ENCODE results near the gene MBD3L2.
"Not testable (repeated sequence)": the region's sequence is repeated elsewhere in the genome, so short reads cannot be mapped to it uniquely, and the experiment has no call there.

Gene MBD3L2

DNA sequence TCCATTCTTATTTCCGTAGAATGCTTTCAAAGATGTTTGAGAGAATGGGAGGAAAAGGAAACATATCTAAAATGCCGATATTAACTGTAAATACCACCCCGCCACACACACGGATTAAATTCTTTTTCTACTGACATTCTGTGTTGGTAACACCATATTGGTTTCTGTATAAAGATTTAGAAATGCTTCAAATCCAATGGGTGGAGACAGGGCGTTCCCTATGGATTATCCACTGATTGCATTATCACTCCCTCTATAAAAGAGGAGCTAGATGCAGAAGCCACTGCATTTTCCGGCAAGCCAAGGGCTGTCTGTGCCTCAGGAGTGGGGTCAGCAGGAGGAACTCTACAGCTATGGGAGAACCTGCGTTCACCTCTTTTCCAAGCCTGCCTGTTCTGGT, at the start of gene MBD3L2:
Gene MBD3L2, plus strand, starts transcription at position 301 of the 400 bp plus-strand sequence. Its CDS starts 53 bp downstream, at position 354.
- not testable (repeated sequence) for DNase-seq (ENCODE audit: low read depth)

DNA sequence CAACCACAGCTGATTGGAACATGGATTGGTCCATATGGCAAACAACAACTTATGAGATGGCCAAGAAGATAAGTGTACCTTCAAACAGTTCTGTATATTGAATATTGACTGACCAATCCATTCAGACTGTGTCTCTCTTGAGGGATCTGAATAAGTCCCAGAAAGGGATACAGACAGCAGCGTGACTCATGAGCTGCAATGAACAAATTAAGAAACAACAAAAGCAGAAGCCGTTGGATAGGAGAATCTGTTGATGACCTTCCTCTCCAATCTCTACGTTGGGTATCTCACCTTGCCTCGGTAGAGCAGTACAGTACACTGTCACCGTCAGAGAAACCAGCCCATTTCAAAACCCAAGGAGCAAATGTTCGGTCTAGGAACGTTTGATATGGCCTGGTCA, 49.2 kb upstream of the MBD3L2 start:
- no peak for DNase-seq (ENCODE audit: low read depth)

DNA sequence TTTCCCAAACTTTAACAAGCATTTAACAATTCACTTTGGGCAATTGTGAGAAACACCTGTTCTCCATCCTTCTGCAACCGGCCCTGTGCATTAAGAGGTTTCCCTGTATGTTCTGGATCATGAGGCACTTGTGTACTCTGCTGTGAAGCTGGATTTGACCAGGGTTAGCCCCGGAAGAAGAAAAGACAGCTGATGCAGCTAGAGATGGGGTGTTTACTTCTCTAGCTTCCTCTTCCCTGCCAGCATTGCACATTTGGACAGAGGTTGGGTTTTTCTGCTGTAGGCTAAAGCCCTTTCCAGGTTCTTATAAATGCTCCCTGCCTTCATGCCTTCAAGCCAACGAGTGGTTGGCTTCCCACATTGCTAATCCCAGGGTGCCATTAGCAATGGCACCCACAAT, 48.8 kb upstream of the MBD3L2 start:
- no peak for DNase-seq (ENCODE audit: low read depth)

DNA sequence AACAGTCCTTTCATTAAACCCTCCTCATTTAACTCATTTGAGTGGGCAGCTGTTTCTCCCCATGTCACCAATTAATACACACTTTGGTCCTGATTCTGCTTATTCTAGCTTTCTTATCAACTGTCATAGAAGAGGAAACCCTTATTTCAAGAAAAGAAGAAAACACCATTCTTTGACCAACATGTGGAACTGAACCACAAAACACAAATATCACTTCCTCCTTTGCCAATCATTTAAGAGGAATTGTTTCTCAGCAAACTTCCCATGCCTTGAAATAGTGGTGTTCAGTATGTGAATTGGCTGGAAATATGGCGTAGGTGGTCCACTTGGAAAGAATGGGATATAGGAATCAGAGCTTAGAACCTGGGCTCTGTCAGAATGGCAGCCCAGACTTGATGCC, 48.3 kb upstream of the MBD3L2 start:
- DNase-seq (ENCODE audit: low read depth): no peak

DNA sequence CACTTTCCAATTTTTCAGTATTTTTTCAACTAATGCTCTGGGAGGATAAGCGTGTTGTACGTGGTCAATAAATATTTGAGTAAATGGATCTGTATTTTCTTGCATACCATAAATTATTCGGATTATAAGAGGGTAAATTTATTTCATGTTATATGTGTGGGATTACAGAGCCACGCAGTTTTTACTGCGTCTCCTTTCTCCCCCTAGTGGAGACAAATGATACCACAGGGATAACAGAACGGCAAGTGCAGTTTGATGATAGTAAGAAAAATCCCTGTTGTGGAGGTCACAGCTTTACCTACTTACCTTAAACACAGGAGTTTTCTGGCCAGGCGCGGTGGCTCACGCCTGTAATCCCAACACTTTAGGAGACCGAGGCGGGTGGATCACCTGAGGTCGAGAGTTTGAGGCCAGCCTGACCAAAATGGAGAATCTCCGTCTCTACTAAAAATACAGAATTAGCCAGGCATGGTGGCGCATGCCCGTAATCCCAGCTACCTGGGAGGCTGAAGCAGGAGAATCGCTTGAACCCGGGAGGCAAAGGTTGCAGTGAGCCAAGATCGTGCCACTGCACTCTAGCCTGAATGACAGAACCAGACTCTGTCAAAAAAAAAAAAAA, 44.7 kb upstream of the MBD3L2 start:
- DNase-seq (ENCODE audit: low read depth): no peak

DNA sequence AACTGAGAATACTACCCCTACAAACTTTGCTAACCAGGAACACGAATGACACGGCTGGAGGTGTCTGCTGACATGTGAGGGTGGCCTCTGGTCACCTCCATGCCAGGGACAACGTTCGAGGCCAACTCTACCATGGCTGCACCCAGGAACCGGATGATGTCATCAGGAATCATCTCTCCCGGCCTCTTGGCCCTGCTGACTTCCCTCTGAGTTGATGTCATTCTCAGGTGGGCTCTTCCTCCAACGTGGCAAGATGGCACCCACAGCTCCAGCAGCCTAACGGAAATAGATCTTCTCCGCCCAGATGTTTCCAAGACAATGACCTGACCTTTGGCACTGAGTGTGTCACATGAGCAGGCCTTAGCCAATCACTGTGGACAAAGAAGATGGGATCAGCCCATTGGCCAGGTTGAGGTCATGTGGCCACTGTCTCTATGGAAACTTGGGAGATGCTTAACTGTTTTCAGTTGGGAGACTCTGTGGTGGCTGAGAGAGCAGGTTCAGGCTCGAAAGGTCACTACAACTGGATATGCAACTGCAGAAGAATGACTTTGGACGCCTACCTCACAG, 42.9 kb upstream of the MBD3L2 start:
- no peak for DNase-seq (ENCODE audit: low read depth)

DNA sequence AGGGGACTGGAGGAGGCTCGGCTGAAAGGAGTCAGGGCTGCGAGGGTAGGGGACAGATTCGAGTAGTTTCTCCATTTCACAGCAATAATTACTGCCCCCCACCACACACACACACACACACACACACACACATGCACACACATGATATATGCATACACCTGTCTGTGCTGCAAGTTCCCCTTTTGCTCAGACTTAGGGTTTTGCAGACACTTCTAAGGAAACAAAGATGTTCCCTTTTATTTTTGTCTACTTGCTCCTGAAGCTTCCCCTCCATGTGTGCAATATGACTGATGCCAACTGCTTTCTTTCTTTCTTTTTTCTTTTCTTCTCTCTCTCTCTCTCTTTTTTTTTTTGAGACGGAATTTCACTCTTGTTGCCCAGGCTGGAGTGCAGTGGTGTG, 41.3 kb upstream of the MBD3L2 start:
- DNase-seq (ENCODE audit: low read depth): no peak

DNA sequence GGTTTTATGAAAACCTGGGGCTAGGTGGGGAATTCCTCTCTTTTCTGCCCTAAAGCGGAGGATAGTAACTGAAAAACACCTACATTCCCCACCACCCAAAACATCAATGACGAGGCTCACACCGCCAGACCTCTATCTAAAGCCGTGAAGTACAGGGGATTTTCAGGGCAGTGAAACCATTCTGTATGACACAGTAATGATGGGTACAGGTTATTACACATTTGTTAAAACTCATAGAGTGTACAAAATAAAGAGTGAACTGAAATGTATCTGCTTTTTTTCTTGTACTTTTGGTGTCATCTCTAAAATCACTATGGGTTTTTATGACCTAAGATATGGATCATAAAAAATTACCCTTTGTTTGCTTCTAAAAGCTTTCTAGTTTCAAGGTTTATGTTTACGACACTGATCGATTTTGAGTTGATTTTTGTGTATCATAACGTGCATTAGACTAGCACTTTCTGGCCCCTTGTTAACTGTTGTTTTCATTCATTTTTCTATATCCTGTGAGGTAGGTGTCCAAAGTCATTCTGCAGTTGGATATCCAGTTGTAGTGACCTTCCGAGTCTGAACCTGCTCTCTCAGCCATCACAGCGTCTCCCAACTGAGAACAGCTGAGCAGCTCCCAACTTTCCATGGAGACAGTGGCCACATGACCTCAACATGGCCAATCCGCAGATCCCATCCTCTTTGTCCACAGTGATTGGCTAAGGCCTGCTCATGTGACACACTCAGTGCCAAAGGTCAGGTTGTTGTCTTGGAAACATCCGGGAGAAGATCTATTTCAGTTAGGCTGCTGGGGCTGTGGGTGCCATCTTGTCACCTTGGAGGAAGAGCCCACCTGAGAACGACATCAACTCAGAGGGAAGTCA, 38.2 kb upstream of the MBD3L2 start:
- DNase-seq (ENCODE audit: low read depth): no peak

DNA sequence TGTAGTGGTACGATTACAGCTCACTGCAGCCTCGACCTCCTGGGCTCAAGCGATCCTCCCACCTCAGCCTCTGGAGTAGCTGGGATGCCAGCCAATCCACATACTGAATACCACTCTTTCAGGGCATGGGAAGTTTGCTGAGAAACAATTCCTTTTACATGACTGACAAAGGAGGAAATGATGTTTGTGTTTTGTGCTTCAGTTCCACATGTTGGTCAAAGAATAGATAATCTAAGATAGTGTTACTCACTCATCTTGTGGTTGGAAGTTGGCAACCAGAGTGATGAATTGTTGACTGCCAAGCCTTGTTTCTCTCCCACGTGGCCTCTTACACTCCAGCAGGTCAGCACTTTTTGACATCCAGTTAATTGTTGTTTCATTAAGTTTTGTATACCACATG, 35.4 kb upstream of the MBD3L2 start:
- no peak for DNase-seq (ENCODE audit: low read depth)

DNA sequence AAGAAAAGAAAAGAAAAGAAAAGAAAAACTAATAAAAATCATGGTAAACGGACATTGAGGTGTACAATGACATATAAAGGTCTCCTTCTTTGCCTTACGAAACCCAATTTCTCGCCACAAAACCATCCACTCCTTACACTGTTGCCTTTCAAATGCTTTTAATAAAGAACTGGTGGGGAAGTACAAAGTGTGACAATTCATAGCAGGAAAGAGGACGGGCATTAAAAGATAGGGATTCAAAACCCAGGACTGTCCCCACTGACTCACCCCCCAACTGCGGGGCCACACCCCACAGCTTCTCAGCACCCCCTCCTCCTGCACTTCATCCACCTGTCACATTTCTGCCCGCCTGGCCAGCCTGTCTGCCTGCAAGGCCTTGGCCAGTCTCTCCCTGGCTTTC, 30.3 kb upstream of the MBD3L2 start:
- no peak for DNase-seq (ENCODE audit: low read depth)

DNA sequence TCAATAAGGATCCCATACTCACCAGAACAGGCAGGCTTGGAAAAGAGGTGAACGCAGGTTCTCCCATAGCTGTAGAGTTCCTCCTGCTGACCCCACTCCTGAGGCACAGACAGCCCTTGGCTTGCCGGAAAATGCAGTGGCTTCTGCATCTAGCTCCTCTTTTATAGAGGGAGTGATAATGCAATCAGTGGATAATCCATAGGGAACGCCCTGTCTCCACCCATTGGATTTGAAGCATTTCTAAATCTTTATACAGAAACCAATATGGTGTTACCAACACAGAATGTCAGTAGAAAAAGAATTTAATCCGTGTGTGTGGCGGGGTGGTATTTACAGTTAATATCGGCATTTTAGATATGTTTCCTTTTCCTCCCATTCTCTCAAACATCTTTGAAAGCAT, 27.8 kb upstream of the MBD3L2 start, which contains the start of gene MBD3L2B:
Gene MBD3L2B, minus strand, starts transcription at position 101 of the 400 bp plus-strand sequence. Its CDS starts 34 bp downstream, at position 67.
- not testable (repeated sequence) for DNase-seq (ENCODE audit: low read depth)

DNA sequence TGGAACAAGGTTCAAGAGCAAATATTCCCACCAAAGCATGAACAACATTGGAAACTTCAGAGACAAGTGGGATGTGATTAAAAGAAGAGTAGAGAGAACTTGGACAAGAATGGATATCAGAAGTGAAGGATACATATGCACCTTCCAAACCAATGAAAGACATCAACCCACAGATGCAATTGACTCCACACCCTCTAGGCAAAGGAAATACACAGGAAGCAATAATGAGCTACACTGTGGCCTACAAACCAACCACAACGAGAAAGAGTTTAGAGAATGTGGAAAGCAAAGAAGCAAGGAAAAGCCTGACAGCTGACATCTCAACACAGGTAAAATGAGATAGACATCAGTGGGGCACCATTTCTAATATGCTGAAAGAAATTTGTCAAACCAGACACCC, 20.3 kb upstream of the MBD3L2 start:
- not testable (repeated sequence) for DNase-seq (ENCODE audit: low read depth)

DNA sequence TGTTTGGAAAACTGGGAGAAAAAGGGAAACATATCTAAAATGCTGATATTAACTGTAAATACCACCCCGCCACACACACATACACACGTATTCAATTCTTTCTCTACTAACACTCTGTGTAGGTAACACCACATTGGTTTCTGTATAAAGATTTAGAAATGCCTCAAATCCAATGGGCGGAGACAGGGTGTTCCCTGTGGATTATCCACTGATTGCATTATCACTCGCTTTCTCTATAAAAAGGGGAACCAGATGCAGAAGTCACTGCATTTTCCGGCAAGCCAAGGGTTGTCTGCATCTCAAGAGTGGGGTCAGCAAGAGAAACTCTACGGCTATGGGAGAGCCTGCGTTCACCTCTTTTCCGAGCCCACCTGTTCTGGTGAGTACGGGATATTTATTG, 18.8 kb upstream of the MBD3L2 start, which contains the start of gene MBD3L5:
Gene MBD3L5, plus strand, starts transcription at position 301 of the 400 bp plus-strand sequence. Its CDS starts 34 bp downstream, at position 335.
- not testable (repeated sequence) for DNase-seq (ENCODE audit: low read depth)

DNA sequence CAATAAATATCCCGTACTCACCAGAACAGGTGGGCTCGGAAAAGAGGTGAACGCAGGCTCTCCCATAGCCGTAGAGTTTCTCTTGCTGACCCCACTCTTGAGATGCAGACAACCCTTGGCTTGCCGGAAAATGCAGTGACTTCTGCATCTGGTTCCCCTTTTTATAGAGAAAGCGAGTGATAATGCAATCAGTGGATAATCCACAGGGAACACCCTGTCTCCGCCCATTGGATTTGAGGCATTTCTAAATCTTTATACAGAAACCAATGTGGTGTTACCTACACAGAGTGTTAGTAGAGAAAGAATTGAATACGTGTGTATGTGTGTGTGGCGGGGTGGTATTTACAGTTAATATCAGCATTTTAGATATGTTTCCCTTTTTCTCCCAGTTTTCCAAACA, 9.0 kb upstream of the MBD3L2 start, which contains the start of gene MBD3L4:
Gene MBD3L4, minus strand, starts transcription at position 101 of the 400 bp plus-strand sequence. Its CDS starts 35 bp downstream, at position 66.
- not testable (repeated sequence) for DNase-seq (ENCODE audit: low read depth)

DNA sequence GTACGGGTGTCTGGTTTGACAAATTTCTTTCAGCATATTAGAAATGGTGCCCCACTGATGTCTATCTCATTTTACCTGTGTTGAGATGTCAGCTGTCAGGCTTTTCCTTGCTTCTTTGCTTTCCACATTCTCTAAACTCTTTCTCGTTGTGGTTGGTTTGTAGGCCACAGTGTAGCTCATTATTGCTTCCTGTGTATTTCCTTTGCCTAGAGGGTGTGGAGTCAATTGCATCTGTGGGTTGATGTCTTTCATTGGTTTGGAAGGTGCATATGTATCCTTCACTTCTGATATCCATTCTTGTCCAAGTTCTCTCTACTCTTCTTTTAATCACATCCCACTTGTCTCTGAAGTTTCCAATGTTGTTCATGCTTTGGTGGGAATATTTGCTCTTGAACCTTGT, 7.6 kb upstream of the MBD3L2 start:
- not testable (repeated sequence) for DNase-seq (ENCODE audit: low read depth)

DNA sequence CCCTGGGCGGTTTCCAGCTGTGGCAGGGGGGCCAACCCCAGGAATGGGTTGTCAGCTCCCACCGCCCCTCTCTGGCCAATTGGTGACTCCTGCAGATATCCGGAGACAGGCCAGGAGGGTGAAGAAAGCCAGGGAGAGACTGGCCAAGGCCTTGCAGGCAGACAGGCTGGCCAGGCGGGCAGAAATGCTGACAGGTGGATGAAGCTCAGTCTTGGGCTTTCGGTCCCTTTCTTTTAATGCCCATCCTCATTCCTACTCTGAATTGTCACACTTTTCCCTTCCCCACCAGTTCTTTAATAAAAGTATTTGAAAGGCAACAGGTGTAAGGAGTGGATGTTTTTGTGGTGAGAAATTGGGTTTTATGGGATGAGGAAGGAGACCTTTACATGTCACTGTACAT, 2.3 kb downstream of the MBD3L2 start:
- DNase-seq (ENCODE audit: low read depth): not testable (repeated sequence)

DNA sequence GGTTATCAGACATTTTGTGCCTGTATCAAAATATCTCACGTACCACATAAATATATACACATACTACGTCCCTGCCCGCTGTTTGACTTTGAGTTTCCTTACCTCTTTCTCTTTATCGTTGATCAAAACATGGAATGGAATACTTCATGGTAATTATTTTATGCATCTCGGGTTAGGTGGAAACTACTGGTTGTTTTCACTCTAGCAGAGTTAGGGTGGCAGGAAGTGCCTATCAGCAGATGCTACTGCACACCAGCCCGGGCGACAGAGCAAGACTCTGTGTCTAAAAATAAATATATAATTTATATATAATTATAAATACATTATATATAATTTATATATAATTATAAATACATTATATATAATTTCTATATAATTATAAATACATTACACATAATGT, 3.8 kb downstream of the MBD3L2 start:
- not testable (repeated sequence) for DNase-seq (ENCODE audit: low read depth)

DNA sequence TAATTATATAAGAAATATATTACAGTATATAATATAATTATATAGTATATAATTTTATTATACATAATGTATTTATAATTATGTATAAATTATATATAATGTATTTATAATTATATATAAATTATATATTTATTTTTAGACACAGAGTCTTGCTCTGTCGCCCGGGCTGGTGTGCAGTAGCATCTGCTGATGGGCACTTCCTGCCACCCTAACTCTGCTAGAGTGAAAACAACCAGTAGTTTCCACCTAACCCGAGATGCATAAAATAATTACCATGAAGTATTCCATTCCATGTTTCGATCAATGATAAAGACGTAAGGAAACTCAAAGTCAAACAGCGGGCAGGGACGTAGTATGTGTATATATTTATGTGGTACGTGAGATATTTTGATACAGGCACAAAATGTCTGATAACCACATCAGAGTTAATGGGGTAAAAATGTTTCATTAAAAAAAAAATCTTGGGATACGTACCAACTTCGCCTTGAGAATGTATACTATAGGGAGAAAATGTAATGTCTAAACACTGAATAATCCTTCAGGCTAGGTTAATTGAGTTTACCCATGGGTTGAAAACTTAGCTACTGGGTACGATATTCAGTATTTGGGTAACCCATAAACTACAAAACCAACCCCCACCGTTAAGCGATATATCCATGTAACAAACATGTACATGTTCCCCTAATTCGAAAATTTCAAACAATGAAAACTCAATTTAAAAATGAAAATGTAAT, 5.7 kb downstream of the MBD3L2 start:
- DNase-seq (ENCODE audit: low read depth): not testable (repeated sequence)

DNA sequence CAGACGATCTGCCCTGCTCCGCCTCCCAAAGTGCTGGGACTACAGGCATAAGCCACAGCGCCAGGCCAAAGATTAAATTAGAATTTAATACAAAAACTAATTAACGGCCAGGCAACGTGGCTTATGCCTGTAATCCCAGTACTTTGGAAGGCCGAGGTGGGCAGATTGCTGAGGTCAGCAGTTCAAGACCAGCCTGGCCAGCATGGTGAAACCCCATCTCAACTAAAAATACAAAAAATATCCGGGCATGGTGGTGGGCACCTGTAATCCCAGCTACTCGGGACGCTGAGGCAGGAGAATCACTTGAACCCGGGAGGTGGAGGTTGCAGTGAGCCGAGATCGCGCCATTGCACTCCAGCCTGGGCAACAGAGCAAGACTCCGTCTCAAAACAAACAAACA, 6.6 kb downstream of the MBD3L2 start:
- not testable (repeated sequence) for DNase-seq (ENCODE audit: low read depth)

DNA sequence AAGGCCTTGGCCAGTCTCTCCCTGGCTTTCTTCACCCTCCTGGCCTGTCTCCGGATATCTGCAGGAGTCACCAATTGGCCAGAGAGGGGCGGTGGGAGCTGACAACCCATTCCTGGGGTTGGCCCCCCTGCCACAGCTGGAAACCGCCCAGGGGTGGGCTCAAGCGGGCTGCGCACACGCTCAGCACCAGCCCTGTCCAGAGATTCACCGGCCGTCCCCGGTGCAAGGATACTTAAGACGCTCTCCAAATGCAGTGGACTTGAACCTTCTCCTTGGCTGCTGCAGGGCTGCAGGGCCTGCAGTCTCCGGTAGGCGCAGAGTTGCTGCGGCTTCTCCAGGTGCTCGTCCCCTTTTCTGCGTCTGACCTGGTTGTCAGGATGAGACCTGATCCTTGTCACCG, 7.2 kb downstream of the MBD3L2 start:
- DNase-seq (ENCODE audit: low read depth): not testable (repeated sequence)

DNA sequence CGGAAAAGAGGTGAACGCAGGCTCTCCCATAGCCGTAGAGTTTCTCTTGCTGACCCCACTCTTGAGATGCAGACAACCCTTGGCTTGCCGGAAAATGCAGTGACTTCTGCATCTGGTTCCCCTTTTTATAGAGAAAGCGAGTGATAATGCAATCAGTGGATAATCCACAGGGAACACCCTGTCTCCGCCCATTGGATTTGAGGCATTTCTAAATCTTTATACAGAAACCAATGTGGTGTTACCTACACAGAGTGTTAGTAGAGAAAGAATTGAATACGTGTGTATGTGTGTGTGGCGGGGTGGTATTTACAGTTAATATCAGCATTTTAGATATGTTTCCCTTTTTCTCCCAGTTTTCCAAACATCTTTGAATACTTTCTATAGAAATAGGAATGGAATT, 9.5 kb downstream of the MBD3L2 start, which contains the start of gene MBD3L3:
Gene MBD3L3, minus strand, starts transcription at position 101 of the 400 bp plus-strand sequence. Its CDS starts 71 bp downstream, at position 30.
- DNase-seq (ENCODE audit: low read depth): not testable (repeated sequence)

DNA sequence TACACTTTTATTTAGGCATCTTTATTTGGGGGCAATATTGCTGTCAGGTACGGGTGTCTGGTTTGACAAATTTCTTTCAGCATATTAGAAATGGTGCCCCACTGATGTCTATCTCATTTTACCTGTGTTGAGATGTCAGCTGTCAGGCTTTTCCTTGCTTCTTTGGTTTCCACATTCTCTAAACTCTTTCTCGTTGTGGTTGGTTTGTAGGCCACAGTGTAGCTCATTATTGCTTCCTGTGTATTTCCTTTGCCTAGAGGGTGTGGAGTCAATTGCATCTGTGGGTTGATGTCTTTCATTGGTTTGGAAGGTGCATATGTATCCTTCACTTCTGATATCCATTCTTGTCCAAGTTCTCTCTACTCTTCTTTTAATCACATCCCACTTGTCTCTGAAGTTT, 10.9 kb downstream of the MBD3L2 start:
- not testable (repeated sequence) for DNase-seq (ENCODE audit: low read depth)
